Stimulated activated CD8-positive, alpha-beta memory T cell treated with anti-CD3 and anti-CD28 coated beads, Interleukin-4, amount 100 ng/mL, for 48 hours (primary cell): ENCODE measurements around the gene LRRC75B.
"Not testable (repeated sequence)": the region's sequence is repeated elsewhere in the genome, so short reads cannot be mapped to it uniquely, and the experiment has no call there.

Experiments
- DNase-seq: peaks from one replicate; pipeline ENCODE4 v3.0.0-alpha.2; 2020

LRRC75B gene

GRCh38 chr22:24592851-24593558 is at the start of gene LRRC75B:
Gene LRRC75B, minus strand, starts transcription at chr22:24593073. Its CDS starts 34 bp downstream, at chr22:24593039.
- peak; percentile 76 for DNase-seq

- not testable (repeated sequence) for DNase-seq
Observed at GRCh38 chr22:24642307-24642706, 49.4 kb upstream of the LRRC75B start.

- DNase-seq, result not testable (repeated sequence)
Observed at GRCh38 chr22:24636513-24636912, 43.6 kb upstream of the LRRC75B start.

GRCh38 chr22:24634776-24635389 is 42.0 kb upstream of the LRRC75B start:
- peak; percentile 27 for DNase-seq

- not testable (repeated sequence) for DNase-seq
Observed at GRCh38 chr22:24633231-24634023, 40.6 kb upstream of the LRRC75B start.

- not testable (repeated sequence) for DNase-seq
Observed at GRCh38 chr22:24632642-24633041, 39.8 kb upstream of the LRRC75B start.

GRCh38 chr22:24631430-24632122 is 38.7 kb upstream of the LRRC75B start:
- DNase-seq, result not testable (repeated sequence)

GRCh38 chr22:24630812-24631427 is 38.0 kb upstream of the LRRC75B start:
- DNase-seq, result not testable (repeated sequence)

GRCh38 chr22:24629069-24629468 is 36.2 kb upstream of the LRRC75B start:
- peak; percentile 50 for DNase-seq

GRCh38 chr22:24627911-24628310 is 35.0 kb upstream of the LRRC75B start:
- DNase-seq, result not testable (repeated sequence)

GRCh38 chr22:24622596-24622995 is 29.7 kb upstream of the LRRC75B start:
- not testable (repeated sequence) for DNase-seq

GRCh38 chr22:24621244-24621643 is 28.4 kb upstream of the LRRC75B start:
- not testable (repeated sequence) for DNase-seq

- DNase-seq, result not testable (repeated sequence)
Observed at GRCh38 chr22:24614794-24615193, 21.9 kb upstream of the LRRC75B start.

GRCh38 chr22:24609888-24610287 is 17.0 kb upstream of the LRRC75B start:
- not testable (repeated sequence) for DNase-seq

- DNase-seq, result not testable (repeated sequence)
Observed at GRCh38 chr22:24608327-24608726, 15.5 kb upstream of the LRRC75B start.

- peak; percentile 74 for DNase-seq
Observed at GRCh38 chr22:24607429-24607983, 14.6 kb upstream of the LRRC75B start.

GRCh38 chr22:24606340-24606739 is 13.5 kb upstream of the LRRC75B start:
- not testable (repeated sequence) for DNase-seq

- DNase-seq, result peak; percentile 48
Observed at GRCh38 chr22:24603770-24604629, 11.1 kb upstream of the LRRC75B start.

- not testable (repeated sequence) for DNase-seq
Observed at GRCh38 chr22:24602847-24603769, 10.2 kb upstream of the LRRC75B start, which contains the start of gene GGT1. Gene GGT1, plus strand, starts transcription at chr22:24603193. Its CDS starts 7,889 bp downstream, at chr22:24611082.
